ENCODE data around the gene TMUB1.

- TF ChIP-seq CTCF (IDR thresholded peaks at IDR 0.05; ENCODE audit: low read depth, low read length, poor library complexity, severe bottlenecking): no peak
- TF ChIP-seq EZH2phosphoT487 (IDR thresholded peaks at IDR 0.05; ENCODE audit: borderline replicate concordance, low read length): no peak
Measured at GRCh38 chr7:151088856-151089699, 5.8 kb upstream of the TMUB1 start.

Measured in DOHH2 (cell line).